ENCODE results near the gene DTNBP1. TPM values are rescaled to one million over a fixed set of nuclear protein-coding genes. Genes with fewer than 3 reads are reported as not detected.

Gene DTNBP1
- total and polyA plus RNA-seq, 2 of the 8 experiments (the other 6 are each of a cell fraction or from before 2014, with no cell fraction given) = 13.5 to 22.1 TPM

GRCh38 chr6:15521582-15521981 is 141.2 kb downstream of the DTNBP1 start (continued):
- TF ChIP-seq, protein P1, sequence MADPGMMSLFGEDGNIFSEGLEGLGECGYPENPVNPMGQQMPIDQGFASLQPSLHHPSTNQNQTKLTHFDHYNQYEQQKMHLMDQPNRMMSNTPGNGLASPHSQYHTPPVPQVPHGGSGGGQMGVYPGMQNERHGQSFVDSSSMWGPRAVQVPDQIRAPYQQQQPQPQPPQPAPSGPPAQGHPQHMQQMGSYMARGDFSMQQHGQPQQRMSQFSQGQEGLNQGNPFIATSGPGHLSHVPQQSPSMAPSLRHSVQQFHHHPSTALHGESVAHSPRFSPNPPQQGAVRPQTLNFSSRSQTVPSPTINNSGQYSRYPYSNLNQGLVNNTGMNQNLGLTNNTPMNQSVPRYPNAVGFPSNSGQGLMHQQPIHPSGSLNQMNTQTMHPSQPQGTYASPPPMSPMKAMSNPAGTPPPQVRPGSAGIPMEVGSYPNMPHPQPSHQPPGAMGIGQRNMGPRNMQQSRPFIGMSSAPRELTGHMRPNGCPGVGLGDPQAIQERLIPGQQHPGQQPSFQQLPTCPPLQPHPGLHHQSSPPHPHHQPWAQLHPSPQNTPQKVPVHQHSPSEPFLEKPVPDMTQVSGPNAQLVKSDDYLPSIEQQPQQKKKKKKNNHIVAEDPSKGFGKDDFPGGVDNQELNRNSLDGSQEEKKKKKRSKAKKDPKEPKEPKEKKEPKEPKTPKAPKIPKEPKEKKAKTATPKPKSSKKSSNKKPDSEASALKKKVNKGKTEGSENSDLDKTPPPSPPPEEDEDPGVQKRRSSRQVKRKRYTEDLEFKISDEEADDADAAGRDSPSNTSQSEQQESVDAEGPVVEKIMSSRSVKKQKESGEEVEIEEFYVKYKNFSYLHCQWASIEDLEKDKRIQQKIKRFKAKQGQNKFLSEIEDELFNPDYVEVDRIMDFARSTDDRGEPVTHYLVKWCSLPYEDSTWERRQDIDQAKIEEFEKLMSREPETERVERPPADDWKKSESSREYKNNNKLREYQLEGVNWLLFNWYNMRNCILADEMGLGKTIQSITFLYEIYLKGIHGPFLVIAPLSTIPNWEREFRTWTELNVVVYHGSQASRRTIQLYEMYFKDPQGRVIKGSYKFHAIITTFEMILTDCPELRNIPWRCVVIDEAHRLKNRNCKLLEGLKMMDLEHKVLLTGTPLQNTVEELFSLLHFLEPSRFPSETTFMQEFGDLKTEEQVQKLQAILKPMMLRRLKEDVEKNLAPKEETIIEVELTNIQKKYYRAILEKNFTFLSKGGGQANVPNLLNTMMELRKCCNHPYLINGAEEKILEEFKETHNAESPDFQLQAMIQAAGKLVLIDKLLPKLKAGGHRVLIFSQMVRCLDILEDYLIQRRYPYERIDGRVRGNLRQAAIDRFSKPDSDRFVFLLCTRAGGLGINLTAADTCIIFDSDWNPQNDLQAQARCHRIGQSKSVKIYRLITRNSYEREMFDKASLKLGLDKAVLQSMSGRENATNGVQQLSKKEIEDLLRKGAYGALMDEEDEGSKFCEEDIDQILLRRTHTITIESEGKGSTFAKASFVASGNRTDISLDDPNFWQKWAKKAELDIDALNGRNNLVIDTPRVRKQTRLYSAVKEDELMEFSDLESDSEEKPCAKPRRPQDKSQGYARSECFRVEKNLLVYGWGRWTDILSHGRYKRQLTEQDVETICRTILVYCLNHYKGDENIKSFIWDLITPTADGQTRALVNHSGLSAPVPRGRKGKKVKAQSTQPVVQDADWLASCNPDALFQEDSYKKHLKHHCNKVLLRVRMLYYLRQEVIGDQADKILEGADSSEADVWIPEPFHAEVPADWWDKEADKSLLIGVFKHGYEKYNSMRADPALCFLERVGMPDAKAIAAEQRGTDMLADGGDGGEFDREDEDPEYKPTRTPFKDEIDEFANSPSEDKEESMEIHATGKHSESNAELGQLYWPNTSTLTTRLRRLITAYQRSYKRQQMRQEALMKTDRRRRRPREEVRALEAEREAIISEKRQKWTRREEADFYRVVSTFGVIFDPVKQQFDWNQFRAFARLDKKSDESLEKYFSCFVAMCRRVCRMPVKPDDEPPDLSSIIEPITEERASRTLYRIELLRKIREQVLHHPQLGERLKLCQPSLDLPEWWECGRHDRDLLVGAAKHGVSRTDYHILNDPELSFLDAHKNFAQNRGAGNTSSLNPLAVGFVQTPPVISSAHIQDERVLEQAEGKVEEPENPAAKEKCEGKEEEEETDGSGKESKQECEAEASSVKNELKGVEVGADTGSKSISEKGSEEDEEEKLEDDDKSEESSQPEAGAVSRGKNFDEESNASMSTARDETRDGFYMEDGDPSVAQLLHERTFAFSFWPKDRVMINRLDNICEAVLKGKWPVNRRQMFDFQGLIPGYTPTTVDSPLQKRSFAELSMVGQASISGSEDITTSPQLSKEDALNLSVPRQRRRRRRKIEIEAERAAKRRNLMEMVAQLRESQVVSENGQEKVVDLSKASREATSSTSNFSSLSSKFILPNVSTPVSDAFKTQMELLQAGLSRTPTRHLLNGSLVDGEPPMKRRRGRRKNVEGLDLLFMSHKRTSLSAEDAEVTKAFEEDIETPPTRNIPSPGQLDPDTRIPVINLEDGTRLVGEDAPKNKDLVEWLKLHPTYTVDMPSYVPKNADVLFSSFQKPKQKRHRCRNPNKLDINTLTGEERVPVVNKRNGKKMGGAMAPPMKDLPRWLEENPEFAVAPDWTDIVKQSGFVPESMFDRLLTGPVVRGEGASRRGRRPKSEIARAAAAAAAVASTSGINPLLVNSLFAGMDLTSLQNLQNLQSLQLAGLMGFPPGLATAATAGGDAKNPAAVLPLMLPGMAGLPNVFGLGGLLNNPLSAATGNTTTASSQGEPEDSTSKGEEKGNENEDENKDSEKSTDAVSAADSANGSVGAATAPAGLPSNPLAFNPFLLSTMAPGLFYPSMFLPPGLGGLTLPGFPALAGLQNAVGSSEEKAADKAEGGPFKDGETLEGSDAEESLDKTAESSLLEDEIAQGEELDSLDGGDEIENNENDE (IDR thresholded peaks at IDR 0.05; ENCODE audit: insufficient replicate concordance, low read length) = no peak
- TF ChIP-seq ZNF274 (IDR thresholded peaks at IDR 0.05; ENCODE audit: borderline replicate concordance, extremely low read depth, low read length) (no peak), EZH2 (IDR thresholded peaks at IDR 0.05; ENCODE audit: low read depth, low read length, severe bottlenecking) (no peak), RAD21 (IDR thresholded peaks at IDR 0.05 in 1 of 2, conservative IDR thresholded peaks at IDR 0.05 in 1 of 2; ENCODE audit: low read depth in 2 of 2, low read length in 2 of 2) (no peak), CTBP2 (IDR thresholded peaks at IDR 0.05; ENCODE audit: borderline replicate concordance, insufficient read depth, insufficient read length, low read length) (no peak)
